Effector CD8-positive, alpha-beta T cell (primary cell): Measurements from ENCODE around the gene KNSTRN.

Experiments
- DNase-seq: peaks from one replicate; lab custom pipeline; 2025; lab: John Stamatoyannopoulos, UW

KNSTRN gene

GRCh38 chr15:40435023-40435709 is 52.6 kb downstream of the KNSTRN start:
- DNase-seq, result no peak

- DNase-seq, result no peak
Measured at GRCh38 chr15:40435710-40436089, 53.2 kb downstream of the KNSTRN start.

GRCh38 chr15:40436116-40436891 is 53.8 kb downstream of the KNSTRN start:
- DNase-seq, result no peak

GRCh38 chr15:40436892-40437751 is 54.6 kb downstream of the KNSTRN start:
- DNase-seq, result no peak

GRCh38 chr15:40437752-40438687 is 55.5 kb downstream of the KNSTRN start:
- no peak for DNase-seq

- DNase-seq, result no peak
Measured at GRCh38 chr15:40438712-40439111, 56.2 kb downstream of the KNSTRN start.

- DNase-seq, result no peak
Measured at GRCh38 chr15:40439461-40439959, 57.0 kb downstream of the KNSTRN start.

- peak; percentile 20 for DNase-seq
Measured at GRCh38 chr15:40439960-40440742, 57.6 kb downstream of the KNSTRN start.

- DNase-seq, result peak; percentile 90
Measured at GRCh38 chr15:40440743-40441564, 58.4 kb downstream of the KNSTRN start, which contains the start of gene BAHD1. BAHD1 (plus strand) TSS chr15:40440953; CDS start chr15:40458465, 17,512 bp downstream.

GRCh38 chr15:40441565-40442531 is 59.3 kb downstream of the KNSTRN start:
- no peak for DNase-seq

GRCh38 chr15:40443255-40443654 is 60.7 kb downstream of the KNSTRN start:
- no peak for DNase-seq

- no peak for DNase-seq
Measured at GRCh38 chr15:40443846-40444245, 61.3 kb downstream of the KNSTRN start.
